IMR-90 (cell line): Measurements from ENCODE around the gene ERGIC2. TPM values are rescaled to one million over a fixed set of nuclear protein-coding genes. Genes with fewer than 3 reads are reported as not detected.

Experiments used
- ATAC-seq: fragments of 200-7000 bp; cut with Tn5 transposase; 2 replicates; pipeline ENCODE4 v1.9.1; 2020; ENCODE audit warnings: low read depth, mild to moderate bottlenecking, moderate library complexity
- Bru-seq: library from RNA; stranded (reverse); fragments of 400-500 nt; gene quantifications from one replicate; lab custom pipeline; 2021; lab: Mats Ljungman, UMichigan
- BruChase-seq, 2 experiments: library from RNA; stranded (reverse); fragments of 400-500 nt; gene quantifications; one replicate each; lab custom pipeline; 2021; lab: Mats Ljungman, UMichigan
- BruUV-seq: library from RNA; stranded (reverse); fragments of 400-500 nt; replicated peaks from 2 replicates; lab custom pipeline; 2021; lab: Mats Ljungman, UMichigan
- CTCF ChIA-PET: fragments of 300-600 bp; formaldehyde crosslinking; extraction: SDS; loops from one replicate; lab custom pipeline; 2021; ENCODE audit warnings: antibody characterized with exemption; lab: Yijun Ruan, JAX
- POLR2A ChIA-PET: fragments of 300-600 bp; sonication (Branson Sonifier 250); formaldehyde crosslinking; loops from one replicate; lab custom pipeline; 2022; ENCODE audit warnings: antibody characterized with exemption; ENCODE audit not compliant: unreplicated experiment; lab: Charles Lee
- DNase-seq: peaks from one replicate; pipeline ENCODE4 v3.0.0; 2013
- H2AFZ ChIP-seq: replicated peaks from 2 replicates; pipeline ENCODE3; 2013; ENCODE audit warnings: low read length, mild to moderate bottlenecking; ENCODE audit not compliant: poor library complexity
- H2AK5ac ChIP-seq: 2 replicates; pipeline ENCODE4 v1.6.1; 2013; ENCODE audit warnings: low read depth, low read length, inconsistent platforms
- H2AK9ac ChIP-seq: replicated peaks from 2 replicates; pipeline ENCODE3; 2013; ENCODE audit warnings: mild to moderate bottlenecking, low read depth, low read length, moderate library complexity; ENCODE audit not compliant: poor library complexity
- H2BK120ac ChIP-seq: 2 replicates; pipeline ENCODE4 v1.6.1; 2013; ENCODE audit warnings: low read depth, low read length, inconsistent platforms
- H2BK15ac ChIP-seq: 3 replicates; pipeline ENCODE4 v1.6.1; 2013; ENCODE audit warnings: low read depth, low read length, inconsistent platforms
- H2BK20ac ChIP-seq: 2 replicates; pipeline ENCODE4 v1.6.1; 2013; ENCODE audit warnings: low read depth, mild to moderate bottlenecking, inconsistent platforms, low read length, moderate library complexity
- H2BK5ac ChIP-seq: 2 replicates; pipeline ENCODE4 v1.6.1; 2013; ENCODE audit warnings: mild to moderate bottlenecking, low read depth, low read length, inconsistent platforms; ENCODE audit not compliant: poor library complexity, severe bottlenecking
- H3K14ac ChIP-seq: replicated peaks from 2 replicates; pipeline ENCODE4 v1.6.1; 2013; ENCODE audit warnings: low read depth, low read length, inconsistent platforms
- H3K18ac ChIP-seq: 2 replicates; pipeline ENCODE4 v1.6.1; 2013; ENCODE audit warnings: low read depth, low read length, control low read depth
- H3K23ac ChIP-seq: 2 replicates; pipeline ENCODE4 v1.6.1; 2013; ENCODE audit warnings: low read depth, low read length, inconsistent platforms
- H3K27ac ChIP-seq: 2 replicates; pipeline ENCODE4 v1.5.1; 2013; ENCODE audit warnings: mild to moderate bottlenecking, control low read depth, low read length; ENCODE audit not compliant: insufficient read depth
- H3K27me3 ChIP-seq: 2 replicates; pipeline ENCODE4 v1.6.1; 2013; ENCODE audit warnings: low read length; ENCODE audit not compliant: control insufficient read depth, insufficient read depth
- H3K36me3 ChIP-seq: 2 replicates; pipeline ENCODE4 v1.6.1; 2013; ENCODE audit warnings: low read length, mixed read lengths; ENCODE audit not compliant: control insufficient read depth, insufficient read depth
- H3K4ac ChIP-seq: 2 replicates; pipeline ENCODE4 v1.6.1; 2013; ENCODE audit warnings: low read depth, low read length, inconsistent platforms
- H3K4me1 ChIP-seq: 2 replicates; pipeline ENCODE4 v1.6.1; 2013; ENCODE audit warnings: low read length, mixed read lengths; ENCODE audit not compliant: control insufficient read depth, insufficient read depth
- H3K4me2 ChIP-seq: 2 replicates; pipeline ENCODE4 v1.6.1; 2013; ENCODE audit warnings: low read depth, mild to moderate bottlenecking, control low read depth, low read length, moderate library complexity
- H3K4me3 ChIP-seq: 2 replicates; pipeline ENCODE4 v1.5.1; 2013; ENCODE audit warnings: low read depth, mild to moderate bottlenecking, control low read depth, low read length, moderate library complexity; ENCODE audit not compliant: insufficient read depth
- H3K56ac ChIP-seq: 2 replicates; pipeline ENCODE4 v1.6.1; 2013; ENCODE audit warnings: low read length, inconsistent platforms; ENCODE audit not compliant: insufficient read depth; ENCODE audit errors: extremely low read depth
- H3K79me1 ChIP-seq, 2 experiments: 2 replicates each; pipeline ENCODE4 v1.6.1; 2013; ENCODE audit warnings: low read length in 2 of 2, inconsistent platforms in 1 of 2, low read depth in 1 of 2
- H3K9ac ChIP-seq: 2 replicates; pipeline ENCODE4 v1.6.1; 2013; ENCODE audit warnings: low read depth, low read length, control low read depth
- H3K9me1 ChIP-seq: 2 replicates; pipeline ENCODE4 v1.6.1; 2013; ENCODE audit warnings: low read length, inconsistent platforms; ENCODE audit not compliant: insufficient read depth
- H3K9me3 ChIP-seq: 2 replicates; pipeline ENCODE4 v1.6.1; 2013; ENCODE audit warnings: low read length; ENCODE audit not compliant: control insufficient read depth, insufficient read depth
- H4K20me1 ChIP-seq: 2 replicates; pipeline ENCODE4 v1.6.1; 2013; ENCODE audit warnings: low read length, inconsistent platforms; ENCODE audit not compliant: insufficient read depth
- H4K5ac ChIP-seq: 2 replicates; pipeline ENCODE4 v1.6.1; 2013; ENCODE audit warnings: mild to moderate bottlenecking, low read depth, low read length, control low read depth
- H4K8ac ChIP-seq, 2 experiments: 2 replicates each; pipeline ENCODE4 v1.6.1; 2013; ENCODE audit warnings: low read depth in 2 of 2, low read length in 2 of 2, control low read depth in 1 of 2, inconsistent platforms in 1 of 2
- H4K91ac ChIP-seq: 2 replicates; pipeline ENCODE4 v1.6.1; 2013; ENCODE audit warnings: low read depth, low read length, inconsistent platforms; ENCODE audit not compliant: insufficient read depth
- CEBPB ChIP-seq: IDR thresholded peaks from 2 replicates; pipeline ENCODE4 v1.6.1; 2012; ENCODE audit warnings: low read depth, low read length, improper control_type of control experiment
- CHD1 ChIP-seq: IDR thresholded peaks from 2 replicates; pipeline ENCODE4 v1.6.1; 2012; ENCODE audit warnings: low read depth, low read length, improper control_type of control experiment
- CTCF ChIP-seq: conservative IDR thresholded peaks from 2 replicates; pipeline ENCODE4 v1.5.1; 2012; ENCODE audit warnings: mild to moderate bottlenecking, low read depth, low read length, improper control_type of control experiment
- ELK1 ChIP-seq: fragments of 150-350 bp; IDR thresholded peaks from 2 replicates; pipeline ENCODE4 v1.6.1; 2016; ENCODE audit warnings: low read depth, mild to moderate bottlenecking, low read length, moderate library complexity, borderline replicate concordance
- FOS ChIP-seq: fragments of 150-350 bp; IDR thresholded peaks from 2 replicates; pipeline ENCODE4 v1.6.1; 2016; ENCODE audit warnings: low read depth, low read length
- MAZ ChIP-seq: IDR thresholded peaks from 2 replicates; pipeline ENCODE4 v1.6.1; 2012; ENCODE audit warnings: low read depth, mild to moderate bottlenecking, low read length, improper control_type of control experiment, moderate library complexity, borderline replicate concordance
- NFE2L2 ChIP-seq: fragments of 150-350 bp; IDR thresholded peaks from 2 replicates; pipeline ENCODE4 v1.6.1; 2016; ENCODE audit warnings: low read depth, mild to moderate bottlenecking, low read length
- RAD21 ChIP-seq: IDR thresholded peaks from 2 replicates; pipeline ENCODE4 v1.6.1; 2012; ENCODE audit warnings: low read length, improper control_type of control experiment
- RFX5 ChIP-seq: IDR thresholded peaks from 2 replicates; pipeline ENCODE4 v1.8.0; 2012; ENCODE audit warnings: low read depth, mild to moderate bottlenecking, low read length, moderate library complexity
- USF2 ChIP-seq: fragments of 150-350 bp; IDR thresholded peaks from 2 replicates; pipeline ENCODE4 v1.6.1; 2017; ENCODE audit warnings: mild to moderate bottlenecking, antibody characterized with exemption, low read length, low read depth
- WGBS, 2 experiments: methylation state at CpG; one replicate each; pipeline versions ENCODE4 v1.1.5 to v1.1.7; 2013; ENCODE audit warnings: missing lambda C conversion rate in 2 of 2; ENCODE audit not compliant: insufficient read length in 1 of 2; ENCODE audit errors: extremely low coverage in 2 of 2; 5-methylcytosine and 5-hydroxymethylcytosine counted together
- dilution Hi-C: fragments of 300-500 bp; cut with HindIII; formaldehyde crosslinking; loops from one replicate; pipeline ENCODE4 v1.14.3; 2018; ENCODE audit warnings: low sequenced_read_pairs; ENCODE audit not compliant: unreplicated experiment
- in situ Hi-C: fragments of 300-500 bp; cut with MboI; formaldehyde crosslinking; loops from 3 replicates; pipeline ENCODE4 v1.14.3; 2019; ENCODE audit warnings: low sequenced_read_pairs, inconsistent platforms, mixed read lengths
- intact Hi-C: fragments of 100-400 bp; cut with micrococcal nuclease; formaldehyde crosslinking; loops from 2 replicates; pipeline ENCODE4 v1.10.0; 2022
- long read RNA-seq: library from polyadenylated mRNA; unstranded; transcript quantifications from one replicate; pipeline ENCODE4 v2.0.0, GENCODE V29; 2021; ENCODE audit not compliant: unreplicated experiment
- polyA plus RNA-seq, 3 experiments: library from polyadenylated mRNA; depleted of rRNA; stranded (reverse); fragments of >200 nt; gene quantifications; 2 replicates each; pipeline ENCODE4 v1.2.3, GENCODE V29; 2012; ENCODE audit warnings: low replicate concordance in 1 of 3
- total RNA-seq: library from RNA; depleted of rRNA; stranded (reverse); fragments of >200 nt; gene quantifications from 2 replicates; pipeline ENCODE4 v1.2.3, GENCODE V29; 2012; rRNA removed

Gene ERGIC2
- total RNA-seq = 45.3 and 107 TPM in 2 replicates
- polyA plus RNA-seq (2012; rRNA removed) = 32.7 and 41.0 TPM in 2 replicates
- polyA plus RNA-seq (2012; cell fraction: cytosol; rRNA removed) = 2.9 and 4.6 TPM in 2 replicates
- polyA plus RNA-seq (2012; cell fraction: nucleus; rRNA removed; ENCODE audit: low replicate concordance) = 0.61 and 14.9 TPM in 2 replicates
- percentile 77 among the genes with signal in this experiment for Bru-seq, nascent RNA
- BruChase-seq, experiment 1, labeled RNA remaining after a 6-hour chase = percentile 74 among the genes with signal in this experiment
- percentile 70 among the genes with signal in this experiment for BruChase-seq, experiment 2, labeled RNA remaining after a 2-hour chase
- long read RNA-seq, full-length matches to known transcripts = 80 of 93 reads
- long read RNA-seq, partial matches to known transcripts = 4 of 93 reads
- long read RNA-seq, other reads (novel, unspliced or antisense) = 9 of 93 reads

GRCh38 chr12:29380536-29381523, at the start of gene ERGIC2:
ERGIC2 (minus strand) TSS chr12:29381172; CDS start chr12:29371633, 9,539 bp downstream.
- Histone ChIP-seq H3K23ac (peak within 1 kb of the TSS; percentile 94), H2AK9ac (peak within 1 kb of the TSS; percentile 89), H2BK20ac (peak within 1 kb of the TSS; percentile 21; the same call in 1 of the 2 replicates), H2AFZ (peak within 1 kb of the TSS; percentile 97), H3K79me1 (peaks cover 17 to 30% of the 10 kb centered on the region in 2 experiments; a peak in 3 of 4 replicates), H2BK5ac (peak within 1 kb of the TSS; percentile 77), H4K8ac (peak within 1 kb of the TSS; percentile 94 to 97), H3K27ac (peak within 1 kb of the TSS; percentile 92), H3K18ac (peak within 1 kb of the TSS; percentile 81), H3K4me1 (no peaks in the 10 kb centered on the region), H3K56ac (peak within 1 kb of the TSS; percentile 87), H3K4me2 (peak within 1 kb of the TSS; percentile 97), H3K27me3 (no peaks in the 10 kb centered on the region), H3K4me3 (peak within 1 kb of the TSS; percentile 82), H3K9me1 (no peaks in the 10 kb centered on the region), H2AK5ac (peak within 1 kb of the TSS; percentile 88), H4K5ac (peak within 1 kb of the TSS; percentile 94), H2BK15ac (peak within 1 kb of the TSS; percentile 62; the same call in 1 of the 3 replicates), H3K14ac (peak within 1 kb of the TSS; percentile 92), H3K36me3 (no peaks in the 10 kb centered on the region), H3K9ac (peak within 1 kb of the TSS; percentile 76), H3K4ac (peak within 1 kb of the TSS; percentile 95), H2BK120ac (peak within 1 kb of the TSS; percentile 73), H4K91ac (peak within 1 kb of the TSS; percentile 93), H4K20me1 (no peaks in the 10 kb centered on the region), H3K9me3 (no peaks in the 10 kb centered on the region)
- 0% methylated on average over 11 of the region's 55 CpGs; no CpG with 5 or more reads in 1 of the 2 experiments for WGBS, 2 experiments
- in situ Hi-C loops = no loop called here
- intact Hi-C loops = loop anchor here (5.0 kb wide), 1 partner anchor 116 kb away; the partner anchor contains the start of gene OVCH1
- TSS peak; percentile 54 for BruUV-seq
- DNase-seq = peak; percentile 99
- peak; percentile 98 for ATAC-seq
- dilution Hi-C loops = no loop called here
- ChIA-PET POLR2A (no interaction called here), CTCF (interaction anchor here (1.0 kb wide), 1 partner anchor 127 kb away, joined by 4 read pairs; no protein-coding TSS in a partner anchor)
- no peak for TF ChIP-seq CEBPB
- peak; percentile 29; the same call in 1 of the 2 replicates for TF ChIP-seq MAZ
- TF ChIP-seq CTCF = no peak
- no peak for TF ChIP-seq FOS
- TF ChIP-seq ELK1 = no peak
- TF ChIP-seq NFE2L2 = no peak
- TF ChIP-seq USF2 = no peak
- no peak for TF ChIP-seq RAD21
- no peak for TF ChIP-seq CHD1
- TF ChIP-seq RFX5 = no peak
